Prostate gland (tissue), 2 donors: ENCODE results near the gene MRPL14. TPM values are rescaled to one million over a fixed set of nuclear protein-coding genes. Genes with fewer than 3 reads are reported as not detected.

Experiments used
- DNase-seq: peaks from one replicate; pipeline ENCODE4 v3.0.0-alpha.2; 2019; ENCODE audit warnings: low spot score
- H3K27ac ChIP-seq, 2 donors: fragments of 200-600 bp; sonication (generic); 2 replicates each; pipeline ENCODE4 v1.5.1; 2017 to 2019
- H3K27me3 ChIP-seq: fragments of 200-600 bp; sonication (generic); replicated peaks from 2 replicates; pipeline ENCODE4 v1.5.1; 2019; ENCODE audit not compliant: insufficient read depth
- H3K36me3 ChIP-seq, 2 donors: fragments of 200-600 bp; sonication (generic); 1 replicate in 1 of 2; 2 replicates in 1 of 2; pipeline versions ENCODE4 v1.5.1 to v1.8.1; 2017 to 2019
- H3K4me1 ChIP-seq: fragments of 200-600 bp; sonication (generic); replicated peaks from 2 replicates; pipeline ENCODE4 v1.5.1; 2019
- H3K4me3 ChIP-seq, 2 donors: fragments of 200-600 bp; sonication (generic); 2 replicates each; pipeline ENCODE4 v1.5.1; 2017 to 2019
- H3K9me3 ChIP-seq: fragments of 200-600 bp; sonication (generic); 2 replicates; pipeline ENCODE4 v1.5.1; 2017
- POLR2A ChIP-seq: fragments of 450-650 bp; IDR thresholded peaks from one replicate; pipeline ENCODE4 v1.6.1; 2016; ENCODE audit warnings: antibody characterized with exemption, mild to moderate bottlenecking
- POLR2AphosphoS5 ChIP-seq: sonication (generic); formaldehyde crosslinking; IDR thresholded peaks from one replicate; pipeline ENCODE4 v1.6.1; 2017; ENCODE audit warnings: antibody characterized with exemption
- WGBS: methylation state at CpG from one replicate; pipeline ENCODE4 v1.1.5; 2018; 5-methylcytosine and 5-hydroxymethylcytosine counted together
- intact Hi-C: fragments of 100-400 bp; cut with DNase I; formaldehyde crosslinking; loops from one replicate; pipeline ENCODE4 v1.14.2; 2022
- total RNA-seq, 2 donors: library from RNA; depleted of rRNA; stranded (reverse); fragments of >200 nt; gene quantifications; one replicate each; pipeline ENCODE4 v1.1.0, GENCODE V29; 2016
- TF ChIP-seq, protein P1 (sequence below), 4 experiments: fragments of 200-600 bp in 2 of 4; fragments of 450-650 bp in 2 of 4; sonication (generic) in 2 of 4; IDR thresholded peaks; 1 replicate in 3 of 4; 2 replicates in 1 of 4; pipeline ENCODE4 v1.5.1; 2016 to 2019; ENCODE audit warnings: antibody characterized with exemption in 4 of 4, mild to moderate bottlenecking in 2 of 4, moderate library complexity in 2 of 4

Gene MRPL14
- total RNA-seq, 2 donors from 2014 or later, result 35.7 to 48.1 TPM

DNA sequence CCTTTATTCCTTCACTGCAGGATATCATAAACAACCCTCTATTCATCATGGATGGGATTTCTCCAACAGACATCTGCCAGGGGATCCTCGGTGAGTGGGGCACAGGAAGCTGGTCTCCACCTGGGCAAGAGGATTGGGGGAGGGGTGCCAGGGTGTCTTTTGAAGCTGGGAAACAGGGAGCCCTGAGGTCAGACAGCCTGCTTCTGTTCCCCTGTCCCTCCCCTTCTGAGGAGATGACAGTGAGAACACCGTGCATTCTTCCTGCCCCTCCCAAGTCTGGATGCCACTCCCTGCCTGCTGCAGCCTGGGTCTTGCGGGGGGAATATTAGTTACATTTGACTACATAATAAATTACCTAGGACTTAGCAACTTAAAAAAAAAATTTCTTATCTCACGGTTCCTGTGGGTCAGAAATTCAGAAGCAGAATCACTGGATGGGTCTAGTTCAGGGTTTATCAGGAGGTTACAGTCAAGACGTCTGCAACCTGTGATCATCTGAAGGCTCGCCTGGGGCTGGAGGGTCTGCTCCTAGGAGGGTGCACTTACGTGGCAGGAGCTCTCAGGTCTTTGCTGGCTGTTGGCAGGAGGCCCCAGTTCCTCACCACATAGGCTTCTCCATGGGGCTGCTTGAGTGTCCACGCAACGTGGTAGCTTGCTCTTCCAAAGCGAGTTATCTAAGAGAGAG lies 42.8 kb upstream of the MRPL14 start:
- H3K9me3 ChIP-seq, result no peaks in the 10 kb centered on the region
- no peaks in the 10 kb centered on the region for H3K4me1 ChIP-seq
- H3K27ac ChIP-seq, result no peak overlapping the region
- 69% methylated on average over 10 of the region's 10 CpGs for WGBS
- intact Hi-C loops, result loop anchor here (10.0 kb wide), 1 partner anchor 165 kb away; no protein-coding TSS in a partner anchor
- DNase-seq, result no peak
- H3K36me3 ChIP-seq, result no peaks in the 10 kb centered on the region
- no peak overlapping the region for H3K4me3 ChIP-seq
- TF ChIP-seq, protein P1, sequence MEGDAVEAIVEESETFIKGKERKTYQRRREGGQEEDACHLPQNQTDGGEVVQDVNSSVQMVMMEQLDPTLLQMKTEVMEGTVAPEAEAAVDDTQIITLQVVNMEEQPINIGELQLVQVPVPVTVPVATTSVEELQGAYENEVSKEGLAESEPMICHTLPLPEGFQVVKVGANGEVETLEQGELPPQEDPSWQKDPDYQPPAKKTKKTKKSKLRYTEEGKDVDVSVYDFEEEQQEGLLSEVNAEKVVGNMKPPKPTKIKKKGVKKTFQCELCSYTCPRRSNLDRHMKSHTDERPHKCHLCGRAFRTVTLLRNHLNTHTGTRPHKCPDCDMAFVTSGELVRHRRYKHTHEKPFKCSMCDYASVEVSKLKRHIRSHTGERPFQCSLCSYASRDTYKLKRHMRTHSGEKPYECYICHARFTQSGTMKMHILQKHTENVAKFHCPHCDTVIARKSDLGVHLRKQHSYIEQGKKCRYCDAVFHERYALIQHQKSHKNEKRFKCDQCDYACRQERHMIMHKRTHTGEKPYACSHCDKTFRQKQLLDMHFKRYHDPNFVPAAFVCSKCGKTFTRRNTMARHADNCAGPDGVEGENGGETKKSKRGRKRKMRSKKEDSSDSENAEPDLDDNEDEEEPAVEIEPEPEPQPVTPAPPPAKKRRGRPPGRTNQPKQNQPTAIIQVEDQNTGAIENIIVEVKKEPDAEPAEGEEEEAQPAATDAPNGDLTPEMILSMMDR (IDR thresholded peaks at IDR 0.05), result no peak
- TF ChIP-seq POLR2AphosphoS5, result no peak
- TF ChIP-seq POLR2A, result no peak
- no peaks in the 10 kb centered on the region for H3K27me3 ChIP-seq

- Histone ChIP-seq H3K9me3 (no peaks in the 10 kb centered on the region), H3K4me1 (no peaks in the 10 kb centered on the region), H3K4me3 (no peak overlapping the region), H3K27ac (no peak overlapping the region), H3K36me3 (no peaks in the 10 kb centered on the region), H3K27me3 (no peaks in the 10 kb centered on the region)
- WGBS, result 65% methylated on average over 9 of the region's 9 CpGs
- TF ChIP-seq, protein P1 (IDR thresholded peaks at IDR 0.05), result no peak
- TF ChIP-seq POLR2AphosphoS5, result no peak
- no peak for DNase-seq
- intact Hi-C loops, result no loop called here
These were observed 41.9 kb upstream of the MRPL14 start for GRCh38 chr6:44169154-44169553.

DNA sequence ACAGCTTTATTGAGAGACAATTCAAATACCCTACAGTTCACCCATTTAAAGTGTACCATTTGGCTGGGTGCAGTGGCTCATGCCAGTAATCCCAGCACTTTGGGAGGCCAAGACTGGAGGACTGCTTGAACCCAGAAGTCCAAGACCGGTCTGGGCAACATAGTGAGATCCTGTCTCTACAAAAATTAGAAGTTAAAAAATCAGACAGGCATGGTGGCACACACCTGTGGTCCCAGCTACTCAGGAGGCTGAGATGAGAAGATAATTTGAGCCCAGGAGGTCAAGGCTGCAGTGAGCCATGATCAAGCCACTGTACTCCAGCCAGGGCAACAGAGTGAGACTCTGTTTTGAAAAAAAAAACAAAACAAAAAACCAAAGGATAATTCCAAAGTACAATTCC lies 40.3 kb upstream of the MRPL14 start:
- TF ChIP-seq POLR2A (no peak), POLR2AphosphoS5 (no peak)
- TF ChIP-seq, protein P1 (IDR thresholded peaks at IDR 0.05), result no peak
- Histone ChIP-seq H3K4me1 (no peaks in the 10 kb centered on the region), H3K36me3 (no peaks in the 10 kb centered on the region), H3K9me3 (no peaks in the 10 kb centered on the region), H3K27ac (no peak overlapping the region), H3K27me3 (no peaks in the 10 kb centered on the region), H3K4me3 (no peak overlapping the region)
- 95% methylated on average over 1 of the region's 1 CpG for WGBS
- no peak for DNase-seq
- intact Hi-C loops, result no loop called here

- Histone ChIP-seq H3K27me3 (no peaks in the 10 kb centered on the region), H3K36me3 (no peaks in the 10 kb centered on the region), H3K4me1 (no peaks in the 10 kb centered on the region), H3K27ac (no peak overlapping the region), H3K9me3 (no peaks in the 10 kb centered on the region), H3K4me3 (no peak overlapping the region)
- TF ChIP-seq, protein P1 (IDR thresholded peaks at IDR 0.05), result no peak
- intact Hi-C loops, result no loop called here
- 50% methylated on average over 16 of the region's 16 CpGs for WGBS
- DNase-seq, result no peak
These were observed 39.4 kb upstream of the MRPL14 start for GRCh38 chr6:44166591-44167184.

DNA sequence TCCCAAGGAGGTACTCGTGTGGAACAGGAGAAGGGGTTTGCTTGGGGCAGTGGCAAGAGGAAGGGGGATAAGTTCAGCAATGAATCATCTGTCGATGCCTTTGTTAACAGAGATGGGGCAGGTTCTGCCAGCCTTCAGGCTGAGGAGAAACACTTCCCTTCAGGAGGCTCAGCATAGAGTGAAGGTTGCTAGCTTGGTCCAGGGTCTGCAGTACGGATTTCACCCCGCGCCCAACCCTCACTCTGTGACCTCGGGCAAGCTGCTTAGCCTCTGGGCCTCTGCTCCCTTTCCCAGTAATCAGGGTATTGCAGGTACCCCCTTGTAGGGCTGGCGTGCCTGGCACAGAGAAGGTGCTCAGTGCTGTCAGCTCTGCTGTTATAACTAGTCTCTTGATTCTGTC lies 38.9 kb upstream of the MRPL14 start:
- Histone ChIP-seq H3K36me3 (no peaks in the 10 kb centered on the region), H3K4me1 (no peaks in the 10 kb centered on the region), H3K27ac (no peak overlapping the region), H3K9me3 (no peaks in the 10 kb centered on the region), H3K27me3 (no peaks in the 10 kb centered on the region), H3K4me3 (no peak overlapping the region)
- DNase-seq, result no peak
- intact Hi-C loops, result no loop called here
- whole genome bisulfite sequencing, result 72% methylated on average over 7 of the region's 7 CpGs
- TF ChIP-seq POLR2AphosphoS5, result no peak
- TF ChIP-seq POLR2A, result no peak
- TF ChIP-seq, protein P1 (IDR thresholded peaks at IDR 0.05), result no peak
